Measurements from ENCODE around the gene CILP. TPM values are rescaled to one million over a fixed set of nuclear protein-coding genes. Genes with fewer than 3 reads are reported as not detected.

The CILP gene
- total and polyA plus RNA-seq, 2 donors from 2014 or later: 0.37 to 1.5 TPM

DNA sequence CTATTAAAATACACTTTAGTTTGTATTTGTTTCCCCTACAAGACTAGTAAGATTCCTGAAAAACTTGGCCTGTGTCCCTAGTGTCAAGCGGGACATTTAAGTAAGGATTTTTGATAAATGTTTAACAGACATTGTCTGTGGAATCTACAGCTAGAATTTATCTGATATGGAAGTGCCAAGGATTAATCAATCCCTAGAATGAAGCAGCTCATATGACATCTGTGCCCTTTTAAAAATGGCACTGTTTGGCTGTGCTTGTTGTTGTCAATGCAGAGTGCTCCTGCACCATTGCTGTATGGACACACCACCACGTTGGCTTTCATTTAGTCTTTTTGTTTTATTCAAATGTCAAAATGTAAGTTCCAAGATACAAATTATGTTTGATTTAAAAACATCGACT, 63.4 kb downstream of the CILP start:
- no peak overlapping the region for H3K27ac ChIP-seq (ENCODE audit: low read depth in 2 of 2, low read length in 2 of 2)
- intact Hi-C loops (cut with DNase I): no loop called here
- no peak overlapping the region for H3K9ac ChIP-seq (ENCODE audit: low read length in 3 of 3)
- DNase-seq: no peak
- FAIRE-seq: no peak
- H3K4me1 ChIP-seq (ENCODE audit: control insufficient read depth in 2 of 3, insufficient read depth in 2 of 3, low read depth in 1 of 3, low read length in 3 of 3): no peaks in the 10 kb centered on the region
- peaks cover 3 to 15% (median 4%) of the 10 kb centered on the region in 3 donors for H3K36me3 ChIP-seq (ENCODE audit: control insufficient read depth in 2 of 3, insufficient read depth in 3 of 3, low read length in 3 of 3)
- no peaks in the 10 kb centered on the region for H3K9me3 ChIP-seq (ENCODE audit: control insufficient read depth in 2 of 3, insufficient read depth in 1 of 3, low read length in 3 of 3)
- no peak overlapping the region for H3K4me3 ChIP-seq (ENCODE audit: low read length in 3 of 3)
- no peaks in the 10 kb centered on the region for H3K27me3 ChIP-seq (ENCODE audit: control insufficient read depth, insufficient read depth, low read length)
- TF ChIP-seq, protein P1, sequence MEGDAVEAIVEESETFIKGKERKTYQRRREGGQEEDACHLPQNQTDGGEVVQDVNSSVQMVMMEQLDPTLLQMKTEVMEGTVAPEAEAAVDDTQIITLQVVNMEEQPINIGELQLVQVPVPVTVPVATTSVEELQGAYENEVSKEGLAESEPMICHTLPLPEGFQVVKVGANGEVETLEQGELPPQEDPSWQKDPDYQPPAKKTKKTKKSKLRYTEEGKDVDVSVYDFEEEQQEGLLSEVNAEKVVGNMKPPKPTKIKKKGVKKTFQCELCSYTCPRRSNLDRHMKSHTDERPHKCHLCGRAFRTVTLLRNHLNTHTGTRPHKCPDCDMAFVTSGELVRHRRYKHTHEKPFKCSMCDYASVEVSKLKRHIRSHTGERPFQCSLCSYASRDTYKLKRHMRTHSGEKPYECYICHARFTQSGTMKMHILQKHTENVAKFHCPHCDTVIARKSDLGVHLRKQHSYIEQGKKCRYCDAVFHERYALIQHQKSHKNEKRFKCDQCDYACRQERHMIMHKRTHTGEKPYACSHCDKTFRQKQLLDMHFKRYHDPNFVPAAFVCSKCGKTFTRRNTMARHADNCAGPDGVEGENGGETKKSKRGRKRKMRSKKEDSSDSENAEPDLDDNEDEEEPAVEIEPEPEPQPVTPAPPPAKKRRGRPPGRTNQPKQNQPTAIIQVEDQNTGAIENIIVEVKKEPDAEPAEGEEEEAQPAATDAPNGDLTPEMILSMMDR (IDR thresholded peaks at IDR 0.05; ENCODE audit: borderline replicate concordance, extremely low read depth, insufficient read depth): no peak

DNA sequence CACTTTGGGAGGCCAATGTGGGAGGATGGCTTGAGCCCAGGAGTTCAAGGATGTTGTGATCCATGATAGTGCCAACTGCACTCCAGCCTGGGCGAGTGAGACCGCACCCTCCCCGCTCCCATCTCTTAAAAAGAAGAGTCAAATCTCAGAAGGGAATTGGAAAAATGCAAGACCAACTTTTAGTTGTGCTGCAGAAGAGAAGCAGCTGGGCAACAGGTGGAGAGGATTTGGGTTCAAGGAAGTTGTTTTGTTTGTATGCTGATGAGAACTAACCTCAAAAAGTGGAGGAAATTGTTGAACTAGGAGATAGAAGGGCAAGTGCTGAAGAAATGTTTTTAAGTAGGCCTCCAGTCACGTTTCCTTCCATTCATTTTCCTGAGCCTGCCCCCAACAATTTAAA, 64.8 kb downstream of the CILP start:
- Histone ChIP-seq H3K9me3 (ENCODE audit: control insufficient read depth in 2 of 3, insufficient read depth in 1 of 3, low read length in 3 of 3) (no peaks in the 10 kb centered on the region), H3K4me1 (ENCODE audit: control insufficient read depth in 2 of 3, insufficient read depth in 2 of 3, low read depth in 1 of 3, low read length in 3 of 3) (no peaks in the 10 kb centered on the region), H3K27ac (ENCODE audit: low read depth in 2 of 2, low read length in 2 of 2) (no peak overlapping the region), H3K9ac (ENCODE audit: low read length in 3 of 3) (no peak overlapping the region), H3K4me3 (ENCODE audit: low read length in 3 of 3) (no peak overlapping the region), H3K36me3 (ENCODE audit: control insufficient read depth in 2 of 3, insufficient read depth in 3 of 3, low read length in 3 of 3) (peaks cover 3 to 15% (median 4%) of the 10 kb centered on the region in 3 donors), H3K27me3 (ENCODE audit: control insufficient read depth, insufficient read depth, low read length) (no peaks in the 10 kb centered on the region)
- DNase-seq (no peak), FAIRE-seq (no peak)
- intact Hi-C loops (cut with DNase I): no loop called here
- TF ChIP-seq, protein P1 (IDR thresholded peaks at IDR 0.05; ENCODE audit: borderline replicate concordance, extremely low read depth, insufficient read depth): no peak

Other genes with a start within 250 kb of the CILP start
- gene SPG21, start 221.6 kb downstream of the CILP start, total RNA-seq: 82.8 TPM
- gene SPG21, start 221.6 kb downstream of the CILP start, polyA plus RNA-seq (ENCODE audit: insufficient read depth, low read depth, low replicate concordance): 115 TPM
- gene MTFMT, start 181.8 kb downstream of the CILP start, total RNA-seq: 12.5 TPM
- 11.7 TPM for gene MTFMT, start 181.8 kb downstream of the CILP start, polyA plus RNA-seq (ENCODE audit: insufficient read depth, low read depth, low replicate concordance)
- 2.9 TPM for gene SLC51B, start 166.1 kb downstream of the CILP start, total RNA-seq
- gene SLC51B, start 166.1 kb downstream of the CILP start, polyA plus RNA-seq (ENCODE audit: insufficient read depth, low read depth, low replicate concordance): 40.9 TPM
- gene RASL12, start 143.5 kb downstream of the CILP start, total RNA-seq: 7.6 TPM
- gene RASL12, start 143.5 kb downstream of the CILP start, polyA plus RNA-seq (ENCODE audit: insufficient read depth, low read depth, low replicate concordance): 6.7 TPM
- gene KBTBD13, start 134.7 kb downstream of the CILP start, total RNA-seq: 0.06 TPM
- gene KBTBD13, start 134.7 kb downstream of the CILP start, polyA plus RNA-seq (ENCODE audit: insufficient read depth, low read depth, low replicate concordance): not detected
- gene UBAP1L, start 96.3 kb downstream of the CILP start, total RNA-seq: 5.4 TPM
- 2.1 TPM for gene UBAP1L, start 96.3 kb downstream of the CILP start, polyA plus RNA-seq (ENCODE audit: insufficient read depth, low read depth, low replicate concordance)
- gene PDCD7, start 77.7 kb downstream of the CILP start, total RNA-seq: 21.5 TPM
- 10.4 TPM for gene PDCD7, start 77.7 kb downstream of the CILP start, polyA plus RNA-seq (ENCODE audit: insufficient read depth, low read depth, low replicate concordance)
- 48.2 TPM for gene CLPX, start 26.1 kb downstream of the CILP start, total RNA-seq
- 18.4 TPM for gene CLPX, start 26.1 kb downstream of the CILP start, polyA plus RNA-seq (ENCODE audit: insufficient read depth, low read depth, low replicate concordance)
- gene PARP16, start 75.4 kb upstream of the CILP start, total RNA-seq: 7.8 TPM
- 7.0 TPM for gene PARP16, start 75.4 kb upstream of the CILP start, polyA plus RNA-seq (ENCODE audit: insufficient read depth, low read depth, low replicate concordance)
- not detected for gene RNU5A-1, start 84.6 kb upstream of the CILP start, total RNA-seq
- gene RNU5A-1, start 84.6 kb upstream of the CILP start, polyA plus RNA-seq (ENCODE audit: insufficient read depth, low read depth, low replicate concordance): not detected
- 54.0 TPM for gene RNU5B-1, start 93.2 kb upstream of the CILP start, total RNA-seq
- not detected for gene RNU5B-1, start 93.2 kb upstream of the CILP start, polyA plus RNA-seq (ENCODE audit: insufficient read depth, low read depth, low replicate concordance)
- gene IGDCC3, start 166.5 kb upstream of the CILP start, total RNA-seq: 0.22 TPM
- 0.49 TPM for gene IGDCC3, start 166.5 kb upstream of the CILP start, polyA plus RNA-seq (ENCODE audit: insufficient read depth, low read depth, low replicate concordance)
- 4.3 TPM for gene IGDCC4, start 211.5 kb upstream of the CILP start, total RNA-seq
- 0.17 TPM for gene IGDCC4, start 211.5 kb upstream of the CILP start, polyA plus RNA-seq (ENCODE audit: insufficient read depth, low read depth, low replicate concordance)

Measured in kidney (tissue), 14 donors.